ENCODE measurements around the gene ZC3H11A.

DNA sequence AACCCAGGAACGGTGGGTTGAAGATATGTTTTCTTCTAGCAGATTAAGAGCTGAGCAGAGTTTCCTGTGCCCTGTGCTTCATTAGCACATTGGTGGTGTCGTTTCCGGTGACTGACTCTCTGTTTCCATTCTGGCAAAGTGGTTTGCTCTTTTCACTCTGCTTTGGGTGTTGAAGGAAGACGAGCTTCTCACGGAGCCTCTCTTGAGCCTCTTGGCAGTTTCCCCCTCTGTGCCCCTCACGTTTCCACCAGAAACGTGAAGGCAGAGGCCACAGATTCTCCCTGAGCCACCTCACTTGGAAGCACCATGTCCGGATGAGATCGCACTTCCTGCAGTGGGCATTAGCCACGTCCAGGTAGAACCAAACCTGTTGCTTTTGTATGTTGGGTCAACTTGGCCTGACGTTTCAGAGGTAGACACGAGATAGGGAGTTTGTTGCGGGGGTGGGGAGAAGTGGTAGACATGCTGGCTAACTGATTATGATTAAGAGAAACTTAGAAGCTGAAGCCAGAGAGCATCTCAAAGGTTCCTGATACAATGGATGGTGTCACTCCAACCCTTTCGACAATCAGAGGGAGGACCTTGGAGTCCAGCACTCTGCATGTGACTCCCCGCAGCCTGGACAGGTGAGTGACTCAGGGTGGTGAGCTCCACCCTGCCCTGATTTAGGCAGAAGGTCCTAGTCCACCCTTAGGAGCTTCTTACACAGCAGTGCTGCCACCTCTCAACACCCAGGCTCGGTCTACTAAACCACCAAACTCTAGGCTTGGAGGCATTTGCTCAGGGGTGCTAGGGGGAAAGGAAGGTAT is 30.2 kb upstream of the ZC3H11A start, which contains the start of gene LAX1:
- TF ChIP-seq, protein P1, sequence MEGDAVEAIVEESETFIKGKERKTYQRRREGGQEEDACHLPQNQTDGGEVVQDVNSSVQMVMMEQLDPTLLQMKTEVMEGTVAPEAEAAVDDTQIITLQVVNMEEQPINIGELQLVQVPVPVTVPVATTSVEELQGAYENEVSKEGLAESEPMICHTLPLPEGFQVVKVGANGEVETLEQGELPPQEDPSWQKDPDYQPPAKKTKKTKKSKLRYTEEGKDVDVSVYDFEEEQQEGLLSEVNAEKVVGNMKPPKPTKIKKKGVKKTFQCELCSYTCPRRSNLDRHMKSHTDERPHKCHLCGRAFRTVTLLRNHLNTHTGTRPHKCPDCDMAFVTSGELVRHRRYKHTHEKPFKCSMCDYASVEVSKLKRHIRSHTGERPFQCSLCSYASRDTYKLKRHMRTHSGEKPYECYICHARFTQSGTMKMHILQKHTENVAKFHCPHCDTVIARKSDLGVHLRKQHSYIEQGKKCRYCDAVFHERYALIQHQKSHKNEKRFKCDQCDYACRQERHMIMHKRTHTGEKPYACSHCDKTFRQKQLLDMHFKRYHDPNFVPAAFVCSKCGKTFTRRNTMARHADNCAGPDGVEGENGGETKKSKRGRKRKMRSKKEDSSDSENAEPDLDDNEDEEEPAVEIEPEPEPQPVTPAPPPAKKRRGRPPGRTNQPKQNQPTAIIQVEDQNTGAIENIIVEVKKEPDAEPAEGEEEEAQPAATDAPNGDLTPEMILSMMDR (IDR thresholded peaks at IDR 0.05), result no peak
- no peak for TF ChIP-seq POLR2A (IDR thresholded peaks at IDR 0.05)
